Measurements from ENCODE around the gene DLX4. TPM values are rescaled to one million over a fixed set of nuclear protein-coding genes. Genes with fewer than 3 reads are reported as not detected.

The DLX4 gene
- total and polyA plus RNA-seq, 2 donors (not counting 3 experiments of a cell fraction or from before 2014, with no cell fraction given) = not detected

DNA sequence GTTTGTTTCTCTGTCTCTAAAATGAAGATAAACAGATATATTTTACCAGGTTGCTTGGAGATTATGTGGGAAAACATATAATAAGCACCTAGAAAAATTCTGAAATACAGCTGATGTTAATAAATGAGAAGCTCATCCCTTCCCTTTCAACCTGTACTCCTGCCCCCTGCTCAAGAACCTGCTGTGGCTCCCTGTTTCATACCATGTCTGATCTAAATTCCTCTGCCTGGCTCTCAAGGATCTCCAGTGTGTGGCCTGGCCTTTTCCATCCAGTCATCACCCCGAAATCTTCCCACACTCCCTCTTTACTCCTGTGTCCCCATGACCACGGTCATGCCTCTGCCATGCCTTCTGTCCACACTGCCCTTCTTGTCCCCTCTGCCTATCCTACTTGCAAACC is 19.4 kb upstream of the DLX4 start:
- FAIRE-seq (no peak), DNase-seq (ENCODE audit: low read depth, low spot score) (no peak)
- Histone ChIP-seq H3K36me3 (ENCODE audit: control insufficient read depth in 2 of 2, extremely low read depth in 1 of 2, insufficient read depth in 2 of 2, low read length in 2 of 2) (no peaks in the 10 kb centered on the region), H3K4me2 (ENCODE audit: insufficient read depth, low read length) (no peak overlapping the region), H4K20me1 (replicated peaks; ENCODE audit: control insufficient read depth, extremely low read depth, insufficient read depth, low read length) (no peaks in the 10 kb centered on the region), H3K79me2 (ENCODE audit: control insufficient read depth, insufficient read depth, low read length) (no peaks in the 10 kb centered on the region), H3K27me3 (ENCODE audit: control insufficient read depth in 2 of 2, insufficient read depth in 2 of 2, low read length in 2 of 2) (peaks cover 0 to 4% of the 10 kb centered on the region in 2 experiments), H3K9me1 (replicated peaks; ENCODE audit: control insufficient read depth, extremely low read depth, insufficient read depth, low read length) (no peaks in the 10 kb centered on the region), H3K9ac (replicated peaks; ENCODE audit: extremely low read depth, insufficient read depth, low read length) (no peak overlapping the region), H3K4me3 (replicated peaks in 1 of 3; ENCODE audit: insufficient read depth in 1 of 3, low read depth in 1 of 3, low read length in 3 of 3) (no peak overlapping the region), H2AFZ (ENCODE audit: low read depth, low read length) (no peak overlapping the region), H3K27ac (ENCODE audit: insufficient read depth, low read depth, low read length) (no peak overlapping the region), H3K4me1 (ENCODE audit: control insufficient read depth, extremely low read depth, insufficient read depth, low read length) (peaks cover 19% of the 10 kb centered on the region), H3K9me3 (replicated peaks; ENCODE audit: control insufficient read depth, insufficient read depth, low read length) (no peaks in the 10 kb centered on the region)
- BruUV-seq (replicated peaks) = no TSS peak
- dilution Hi-C loops (cut with MboI; ENCODE audit: extremely low pct_ligation_motif_present, low sequenced_read_pairs) = no loop called here
- POLR2A ChIA-PET = no interaction called here
- CTCF ChIA-PET = no interaction called here
- intact Hi-C loops (cut with micrococcal nuclease) = loop anchor here (5.0 kb wide), 2 partner anchors 67 to 87 kb away; no protein-coding TSS in a partner anchor
- TF ChIP-seq GATA2 (IDR thresholded peaks at IDR 0.05; ENCODE audit: insufficient read depth, insufficient read length, low read depth, low read length) (no peak), EZH2 (IDR thresholded peaks at IDR 0.05; ENCODE audit: borderline replicate concordance, low read depth, low read length, severe bottlenecking) (no peak), MYC (IDR thresholded peaks at IDR 0.05; ENCODE audit: low read depth, low read length) (no peak), POLR2AphosphoS5 (IDR thresholded peaks at IDR 0.05; ENCODE audit: insufficient read depth, low read depth, low read length) (no peak), JUN (IDR thresholded peaks at IDR 0.05; ENCODE audit: borderline replicate concordance, insufficient read depth, insufficient read length, low read depth) (no peak), FOS (IDR thresholded peaks at IDR 0.05; ENCODE audit: borderline replicate concordance, insufficient read depth, low read length) (no peak)
- TF ChIP-seq, protein P1, sequence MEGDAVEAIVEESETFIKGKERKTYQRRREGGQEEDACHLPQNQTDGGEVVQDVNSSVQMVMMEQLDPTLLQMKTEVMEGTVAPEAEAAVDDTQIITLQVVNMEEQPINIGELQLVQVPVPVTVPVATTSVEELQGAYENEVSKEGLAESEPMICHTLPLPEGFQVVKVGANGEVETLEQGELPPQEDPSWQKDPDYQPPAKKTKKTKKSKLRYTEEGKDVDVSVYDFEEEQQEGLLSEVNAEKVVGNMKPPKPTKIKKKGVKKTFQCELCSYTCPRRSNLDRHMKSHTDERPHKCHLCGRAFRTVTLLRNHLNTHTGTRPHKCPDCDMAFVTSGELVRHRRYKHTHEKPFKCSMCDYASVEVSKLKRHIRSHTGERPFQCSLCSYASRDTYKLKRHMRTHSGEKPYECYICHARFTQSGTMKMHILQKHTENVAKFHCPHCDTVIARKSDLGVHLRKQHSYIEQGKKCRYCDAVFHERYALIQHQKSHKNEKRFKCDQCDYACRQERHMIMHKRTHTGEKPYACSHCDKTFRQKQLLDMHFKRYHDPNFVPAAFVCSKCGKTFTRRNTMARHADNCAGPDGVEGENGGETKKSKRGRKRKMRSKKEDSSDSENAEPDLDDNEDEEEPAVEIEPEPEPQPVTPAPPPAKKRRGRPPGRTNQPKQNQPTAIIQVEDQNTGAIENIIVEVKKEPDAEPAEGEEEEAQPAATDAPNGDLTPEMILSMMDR (IDR thresholded peaks at IDR 0.05; ENCODE audit: extremely low read depth in 1 of 2, insufficient read depth in 1 of 2, low read depth in 1 of 2, low read length in 2 of 2) = no peak
- TF ChIP-seq, protein P2, sequence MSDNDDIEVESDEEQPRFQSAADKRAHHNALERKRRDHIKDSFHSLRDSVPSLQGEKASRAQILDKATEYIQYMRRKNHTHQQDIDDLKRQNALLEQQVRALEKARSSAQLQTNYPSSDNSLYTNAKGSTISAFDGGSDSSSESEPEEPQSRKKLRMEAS (IDR thresholded peaks at IDR 0.05; ENCODE audit: insufficient read depth, insufficient read length) = no peak

Measured in endothelial cell of umbilical vein (primary cell).